Measurements from ENCODE around the gene PMPCA.

DNA sequence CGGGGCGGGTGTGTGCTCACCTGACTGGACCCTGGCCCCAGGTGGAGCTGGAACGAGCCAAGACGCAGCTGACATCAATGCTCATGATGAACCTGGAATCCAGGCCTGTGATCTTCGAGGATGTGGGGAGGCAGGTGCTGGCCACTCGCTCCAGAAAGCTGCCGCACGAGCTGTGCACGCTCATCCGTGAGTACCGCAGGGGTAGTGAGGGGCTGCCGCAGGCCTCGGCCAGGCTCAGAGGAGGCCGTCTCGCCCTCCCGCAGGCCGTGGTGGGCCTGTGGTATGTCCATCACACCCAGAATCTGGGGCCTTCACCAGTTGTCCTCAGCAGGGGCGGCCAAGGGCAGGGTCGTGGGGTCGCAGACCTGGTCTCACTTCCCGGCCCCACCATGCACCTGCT, 11.3 kb downstream of the PMPCA start:
- no peak for TF ChIP-seq CTBP1 (IDR thresholded peaks at IDR 0.05; ENCODE audit: borderline replicate concordance)
- TF ChIP-seq HDGF (IDR thresholded peaks at IDR 0.05; ENCODE audit: borderline replicate concordance) = no peak

Data from HEK293T (cell line).